Subcutaneous preadipocyte (primary cell): ENCODE measurements around the gene RPS6KA5. TPM values are rescaled to one million over a fixed set of nuclear protein-coding genes. Genes with fewer than 3 reads are reported as not detected.

Source experiments
- small RNA-seq: library from RNA; depleted of rRNA; stranded (forward); fragments of <200 nt; gene quantifications from one replicate; pipeline ENCODE3, GENCODE V24; 2012
- total RNA-seq: library from RNA; depleted of rRNA; stranded (reverse); fragments of >200 nt; gene quantifications from 2 replicates; pipeline ENCODE4 v1.2.3, GENCODE V29; 2012

RPS6KA5 gene
- total RNA-seq = 0.37 and 0.78 TPM in 2 replicates

DNA sequence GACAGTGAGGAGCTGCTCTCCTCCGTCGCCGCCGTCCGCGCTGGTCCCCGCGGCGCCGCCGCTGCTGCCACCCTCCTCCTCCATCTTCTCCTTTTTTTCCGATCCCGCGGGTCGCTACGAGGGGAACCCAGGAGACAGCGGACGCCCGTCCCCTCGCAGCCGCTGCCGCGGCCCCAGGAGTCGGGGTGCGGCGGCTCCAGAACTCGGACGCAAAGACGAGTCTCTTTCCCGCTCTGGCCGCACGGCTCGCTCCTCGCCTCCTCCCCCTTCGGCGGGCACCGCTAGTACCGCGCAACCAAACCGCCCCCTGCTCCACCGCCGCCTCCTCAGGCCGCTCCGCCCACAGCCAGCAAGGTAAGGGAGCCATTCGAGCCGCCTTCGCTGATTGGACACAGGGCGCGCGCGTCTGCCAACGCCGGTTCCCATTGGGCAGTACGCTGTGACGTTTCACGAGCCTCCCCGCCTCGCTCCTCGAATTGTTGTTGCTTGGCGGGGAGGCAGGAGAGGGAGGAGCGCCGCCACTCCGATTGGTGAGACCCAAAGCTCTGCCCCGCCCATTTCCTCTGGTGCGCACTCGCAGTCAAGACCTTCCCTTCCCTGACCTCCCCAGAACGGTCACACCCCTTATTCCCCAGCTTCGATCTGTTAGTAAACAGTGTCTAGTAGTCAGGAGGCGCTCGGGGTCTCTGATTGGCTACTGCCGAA lies at the start of gene RPS6KA5:
Gene RPS6KA5, minus strand, starts transcription at position 291 of the 705 bp plus-strand sequence. Its CDS starts 207 bp downstream, at position 84.

DNA sequence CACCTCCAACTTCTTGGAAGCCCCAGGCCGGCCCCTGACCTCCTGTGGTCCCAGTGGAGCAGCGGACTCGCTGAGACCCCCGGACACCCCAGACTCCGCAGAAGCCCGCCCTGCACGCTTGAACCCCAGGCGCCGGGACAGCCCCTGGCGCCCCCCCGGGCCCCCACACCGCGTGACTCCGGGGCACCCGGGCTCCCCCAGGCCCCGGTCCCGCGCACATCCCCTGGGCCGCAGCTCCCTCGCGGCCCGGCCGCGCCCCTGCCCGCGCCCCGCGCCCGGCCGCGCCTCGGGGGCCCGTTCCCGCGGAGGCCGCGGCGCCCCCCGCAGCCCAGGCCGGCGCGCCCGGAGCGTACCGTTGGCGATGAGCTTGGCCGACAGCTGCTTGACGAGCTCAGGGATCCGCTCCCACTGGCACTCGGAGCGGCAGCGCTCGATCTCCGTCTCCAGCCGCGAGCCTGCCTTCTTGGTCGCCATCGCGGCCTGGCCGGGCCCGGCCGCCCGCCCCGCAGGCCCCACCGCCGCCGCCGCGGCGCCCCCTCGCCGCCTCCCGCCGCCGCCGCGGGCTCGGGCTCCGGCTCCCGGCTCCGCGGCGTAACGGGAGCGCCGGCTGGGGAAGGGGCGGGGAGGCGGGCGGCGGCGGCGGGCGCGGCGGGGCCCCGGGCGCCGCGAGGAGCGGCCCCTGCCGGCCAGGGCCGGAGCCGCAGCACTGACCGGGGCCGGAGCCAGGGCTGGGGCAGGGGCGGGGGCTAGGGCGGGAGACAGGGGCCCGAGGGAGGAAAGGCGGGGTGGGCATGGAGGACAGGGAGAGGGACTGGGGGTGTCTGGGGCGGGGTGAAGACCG lies 244.4 kb downstream of the RPS6KA5 start, which contains the start of gene TTC7B:
Gene TTC7B, minus strand, starts transcription at position 609 of the 841 bp plus-strand sequence. Its CDS starts 135 bp downstream, at position 474.

Small RNAs within 50 kb of the gene (small RNA-seq; reads per million reads assigned to genes)
- gene RNU7-30P = not detected

Other genes with a start within 250 kb of the RPS6KA5 start
- gene TTC7B, start 244.2 kb downstream of the RPS6KA5 start, total RNA-seq = 14.3 and 22.7 TPM in 2 replicates
- 50.3 and 53.2 TPM in 2 replicates for gene DGLUCY, start 53.4 kb upstream of the RPS6KA5 start, total RNA-seq
- 2.2 and 6.6 TPM in 2 replicates for gene GPR68, start 184.1 kb upstream of the RPS6KA5 start, total RNA-seq